PC-3 (cell line): ENCODE measurements around the gene CDIP1. TPM values are rescaled to one million over a fixed set of nuclear protein-coding genes. Genes with fewer than 3 reads are reported as not detected.

Experiments used
- ATAC-seq: fragments of 200-7000 bp; cut with Tn5 transposase; 2 replicates; pipeline ENCODE4 v1.9.1; 2020; ENCODE audit warnings: mild to moderate bottlenecking, moderate library complexity
- BruUV-seq: library from RNA; stranded (reverse); fragments of 400-500 nt; replicated peaks from 2 replicates; lab custom pipeline; 2021; lab: Mats Ljungman, UMichigan
- CTCF ChIA-PET: fragments of 300-600 bp; sonication (Branson Sonifier 250); formaldehyde crosslinking; loops from one replicate; lab custom pipeline; 2022; ENCODE audit warnings: antibody characterized with exemption; lab: Charles Lee
- POLR2A ChIA-PET: fragments of 300-600 bp; sonication (Branson Sonifier 250); formaldehyde crosslinking; loops from one replicate; lab custom pipeline; 2022; ENCODE audit warnings: antibody characterized with exemption; ENCODE audit not compliant: unreplicated experiment; lab: Charles Lee
- DNase-seq: peaks from one replicate; pipeline ENCODE4 v3.0.0-alpha.2; 2015
- H2AFZ ChIP-seq: fragments of 300-600 bp; sonication (generic); 2 replicates; pipeline ENCODE4 v1.6.0; 2016; ENCODE audit warnings: antibody characterized with exemption, low read length
- H3F3A ChIP-seq: fragments of 300-600 bp; sonication (generic); one replicate; pipeline ENCODE4 v1.6.0; 2017; ENCODE audit warnings: antibody characterized with exemption, low read length, control low read depth, mild to moderate bottlenecking; ENCODE audit not compliant: unreplicated experiment
- H3K27ac ChIP-seq: fragments of 300-600 bp; sonication (generic); 2 replicates; pipeline ENCODE4 v1.5.1; 2016; ENCODE audit warnings: mild to moderate bottlenecking, low read length
- H3K27me3 ChIP-seq: fragments of 300-600 bp; sonication (generic); 2 replicates; pipeline ENCODE4 v1.6.1; 2016; ENCODE audit warnings: low read length, mixed read lengths
- H3K36me3 ChIP-seq: fragments of 300-600 bp; sonication (generic); 2 replicates; pipeline ENCODE4 v1.6.1; 2016; ENCODE audit warnings: low read depth, mixed run types, low read length, mixed read lengths
- H3K4me1 ChIP-seq: fragments of 300-600 bp; sonication (generic); 2 replicates; pipeline ENCODE4 v1.5.1; 2016; ENCODE audit warnings: low read length; ENCODE audit not compliant: insufficient read depth
- H3K4me2 ChIP-seq: fragments of 300-600 bp; sonication (generic); 2 replicates; pipeline ENCODE4 v1.6.0; 2016; ENCODE audit warnings: low read length
- H3K4me3 ChIP-seq: fragments of 300-600 bp; sonication (generic); 2 replicates; pipeline ENCODE4 v1.5.1; 2016; ENCODE audit warnings: mild to moderate bottlenecking, low read length, mixed read lengths
- H3K79me2 ChIP-seq: fragments of 300-600 bp; sonication (generic); 2 replicates; pipeline ENCODE4 v1.6.1; 2017; ENCODE audit warnings: low read length, mixed read lengths
- H3K9ac ChIP-seq: fragments of 300-600 bp; sonication (generic); 2 replicates; pipeline ENCODE4 v1.6.0; 2016; ENCODE audit warnings: mild to moderate bottlenecking, low read length
- H3K9me2 ChIP-seq: fragments of 300-600 bp; sonication (generic); replicated peaks from 2 replicates; pipeline ENCODE4 v1.6.1; 2016; ENCODE audit warnings: mixed run types, low read length, mixed read lengths
- H3K9me3 ChIP-seq: fragments of 300-600 bp; sonication (generic); 2 replicates; pipeline ENCODE4 v1.6.1; 2016; ENCODE audit warnings: low read length, mixed read lengths
- H4K20me1 ChIP-seq: fragments of 300-600 bp; sonication (generic); 2 replicates; pipeline ENCODE4 v1.6.1; 2016; ENCODE audit warnings: low read length, mixed read lengths
- CTCF ChIP-seq: fragments of 300-600 bp; sonication (generic); conservative IDR thresholded peaks from 2 replicates; pipeline ENCODE4 v1.5.1; 2017; ENCODE audit warnings: antibody characterized with exemption, low read depth, mild to moderate bottlenecking, low read length
- EZH2 ChIP-seq: fragments of 300-600 bp; sonication (generic); IDR thresholded peaks from one replicate; pipeline ENCODE4 v1.6.1; 2017; ENCODE audit warnings: antibody characterized with exemption, mild to moderate bottlenecking, low read length; ENCODE audit not compliant: unreplicated experiment
- EZH2phosphoT487 ChIP-seq: fragments of 300-600 bp; sonication (generic); IDR thresholded peaks from 2 replicates; pipeline ENCODE4 v1.6.1; 2018; ENCODE audit warnings: mild to moderate bottlenecking, antibody characterized with exemption, low read length, borderline replicate concordance
- intact Hi-C: fragments of 100-400 bp; cut with micrococcal nuclease; formaldehyde crosslinking; loops from 2 replicates; pipeline ENCODE4 v1.9.0; 2023
- total RNA-seq: library from RNA; depleted of rRNA; stranded (reverse); fragments of >200 nt; gene quantifications from 2 replicates; pipeline ENCODE4 v1.2.3, GENCODE V29; 2014

The CDIP1 gene
- total RNA-seq, 1 experiment from 2014 or later: 8.7 TPM

- H3K4me3 ChIP-seq: no peak overlapping the region
- H3K9me2 ChIP-seq: no peaks in the 10 kb centered on the region
- H3K36me3 ChIP-seq: peaks cover 3% of the 10 kb centered on the region; the same call in 1 of the 2 replicates
- ChIA-PET CTCF (no interaction called here), POLR2A (no interaction called here)
- no peak overlapping the region for H3K4me2 ChIP-seq
- H3K4me1 ChIP-seq: peaks cover 10% of the 10 kb centered on the region
- no peaks in the 10 kb centered on the region for H3K27me3 ChIP-seq
- no peak overlapping the region for H2AFZ ChIP-seq
- H3K9me3 ChIP-seq: no peaks in the 10 kb centered on the region
- no TSS peak for BruUV-seq
- H3K9ac ChIP-seq: no peak overlapping the region
- no peaks in the 10 kb centered on the region for H3F3A ChIP-seq
- DNase-seq (no peak), ATAC-seq (no peak)
- H4K20me1 ChIP-seq: no peaks in the 10 kb centered on the region
- TF ChIP-seq CTCF: no peak
- TF ChIP-seq EZH2phosphoT487: no peak
- intact Hi-C loops: no loop called here
- H3K79me2 ChIP-seq: peaks cover 71% of the 10 kb centered on the region
- H3K27ac ChIP-seq: no peak overlapping the region
Observed at GRCh38 chr16:4481526-4481925, 57.0 kb downstream of the CDIP1 start.

DNA sequence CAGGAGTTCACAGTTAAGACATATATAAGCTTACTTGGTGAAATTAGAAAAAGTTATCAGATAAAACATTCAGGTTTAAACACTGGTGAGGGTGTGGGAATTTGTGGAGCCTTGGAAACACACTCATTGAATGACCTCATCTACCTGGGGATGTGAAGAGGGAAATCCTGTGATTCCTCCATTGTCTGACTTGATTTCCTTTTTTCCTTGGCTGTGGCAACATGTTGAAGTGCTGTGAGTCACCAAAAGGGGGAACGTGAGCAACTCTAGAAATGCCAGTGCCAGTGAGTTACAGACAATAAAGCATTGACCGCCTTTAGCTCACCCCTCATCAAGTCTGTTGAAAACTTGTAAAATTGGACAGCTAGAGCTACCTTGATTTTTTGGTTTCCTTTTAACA, 60.6 kb downstream of the CDIP1 start:
- Histone ChIP-seq H3K79me2 (peaks cover 79% of the 10 kb centered on the region), H3K9ac (peak overlapping the region; percentile 79; the same call in 1 of the 2 replicates), H3K9me2 (no peaks in the 10 kb centered on the region), H3F3A (no peaks in the 10 kb centered on the region), H3K27me3 (no peaks in the 10 kb centered on the region), H3K4me1 (peaks cover 26% of the 10 kb centered on the region), H3K36me3 (no peaks in the 10 kb centered on the region), H3K9me3 (no peaks in the 10 kb centered on the region), H3K27ac (no peak overlapping the region), H4K20me1 (no peaks in the 10 kb centered on the region), H3K4me3 (peak overlapping the region; percentile 93), H3K4me2 (peak overlapping the region; percentile 87), H2AFZ (no peak overlapping the region)
- DNase-seq (peak; percentile 46), ATAC-seq (no peak)
- TF ChIP-seq EZH2phosphoT487 (no peak), CTCF (0 out of 2 replicates have a peak, but pooled peaks have one; percentile 22), EZH2 (no peak)
- intact Hi-C loops: no loop called here
- CTCF ChIA-PET: interaction anchor here (0.9 kb wide), 1 partner anchor 12 kb away, joined by 3 read pairs; no protein-coding TSS in a partner anchor
- no TSS peak for BruUV-seq
- POLR2A ChIA-PET: no interaction called here

GRCh38 chr16:4475880-4476788, 62.4 kb downstream of the CDIP1 start, which contains the start of gene HMOX2:
TSS of gene HMOX2 (plus strand) at chr16:4476398. CDS start at chr16:4505525, 29,127 bp downstream.
- peaks cover 27% of the 10 kb centered on the region for H3K4me1 ChIP-seq
- peak within 1 kb of the TSS; percentile 67 for H2AFZ ChIP-seq
- intact Hi-C loops: no loop called here
- no peaks in the 10 kb centered on the region for H3F3A ChIP-seq
- no TSS peak for BruUV-seq
- H4K20me1 ChIP-seq: no peaks in the 10 kb centered on the region
- TF ChIP-seq EZH2phosphoT487: no peak
- TF ChIP-seq CTCF: 0 out of 2 replicates have a peak, but pooled peaks have one; percentile 28
- TF ChIP-seq EZH2: no peak
- ATAC-seq: peak; percentile 84
- peaks cover 66% of the 10 kb centered on the region for H3K79me2 ChIP-seq
- H3K36me3 ChIP-seq: no peaks in the 10 kb centered on the region
- peak within 1 kb of the TSS; percentile 93 for H3K4me3 ChIP-seq
- H3K9ac ChIP-seq: peak within 1 kb of the TSS; percentile 79
- no peaks in the 10 kb centered on the region for H3K27me3 ChIP-seq
- ChIA-PET POLR2A (interaction anchor here (1.2 kb wide), 1 partner anchor 12 kb away, joined by 6 read pairs; no protein-coding TSS in a partner anchor), CTCF (interaction anchor here (0.6 to 1.2 kb wide), 2 partner anchors 24 to 31 kb away, joined by 3 to 10 read pairs; no protein-coding TSS in a partner anchor)
- H3K4me2 ChIP-seq: peak within 1 kb of the TSS; percentile 87
- no peaks in the 10 kb centered on the region for H3K9me2 ChIP-seq
- peak; percentile 93 for DNase-seq
- H3K27ac ChIP-seq: peak within 1 kb of the TSS; percentile 34
- H3K9me3 ChIP-seq: no peaks in the 10 kb centered on the region
